ENCODE measurements around the gene SPPL2C. TPM values are rescaled to one million over a fixed set of nuclear protein-coding genes. Genes with fewer than 3 reads are reported as not detected.

The SPPL2C gene
- total and polyA plus RNA-seq, 2 of the 8 experiments (the other 6 are each of a cell fraction or from before 2014, with no cell fraction given) = not detected

GRCh38 chr17:45849536-45849990, 4.9 kb downstream of the SPPL2C start:
- no peak overlapping the region for H3K18ac ChIP-seq (ENCODE audit: extremely low read depth, low read length)
- H3K23me2 ChIP-seq (ENCODE audit: low read depth, low read length) = no peaks in the 10 kb centered on the region
- H3K23ac ChIP-seq (ENCODE audit: insufficient read length) = no peak overlapping the region
- no peak overlapping the region for H2AK5ac ChIP-seq (ENCODE audit: low read depth, low read length)
- WGBS, 2 experiments (ENCODE audit: extremely low coverage in 1 of 2, insufficient coverage in 1 of 2, insufficient read length in 1 of 2, insufficient replicate concordance in 2 of 2, low coverage in 1 of 2, low lambda C conversion rate in 2 of 2, missing lambda C conversion rate in 1 of 2) = 87% methylated on average over 7 of the region's 7 CpGs; no CpG with 5 or more reads in 1 of the 2 experiments
- H4K8ac ChIP-seq (ENCODE audit: extremely low read depth, insufficient read depth, low read length) = no peak overlapping the region
- no peak overlapping the region for H2BK5ac ChIP-seq (ENCODE audit: low read depth, low read length)
- no peak overlapping the region for H2BK15ac ChIP-seq (ENCODE audit: low read length)
- H4K91ac ChIP-seq (replicated peaks; ENCODE audit: insufficient read length, low read length) = no peak overlapping the region
- no peak overlapping the region for H2AFZ ChIP-seq (ENCODE audit: low read length)
- no peak overlapping the region for H3K9ac ChIP-seq (replicated peaks in 1 of 4; ENCODE audit: extremely low read depth in 1 of 4, low read depth in 3 of 4, low read length in 3 of 4)
- DNase-seq (ENCODE audit: low read depth in 1 of 2, low spot score in 2 of 2) = no peak
- H2BK20ac ChIP-seq (ENCODE audit: low read length) = no peak overlapping the region
- no peak overlapping the region for H3K27ac ChIP-seq (ENCODE audit: low read depth, low read length)
- FAIRE-seq = no peak
- no peak overlapping the region for H3K14ac ChIP-seq (ENCODE audit: insufficient read length)
- H3K79me2 ChIP-seq (ENCODE audit: control insufficient read depth in 1 of 2, insufficient read depth in 2 of 2, low read length in 2 of 2) = no peaks in the 10 kb centered on the region
- POLR2A ChIA-PET (ENCODE audit: partially characterized antibody) = no interaction called here
- H3K79me1 ChIP-seq (ENCODE audit: low read depth, low read length) = no peaks in the 10 kb centered on the region
- no peak overlapping the region for H3K56ac ChIP-seq (replicated peaks; ENCODE audit: insufficient read length, low read depth, low read length)
- no peak overlapping the region for H2BK12ac ChIP-seq (ENCODE audit: low read depth, low read length)
- 0 out of 7 replicates have a peak, but pooled peaks cover 0 to 3% (median 0%) of the 10 kb centered on the region in 4 experiments for H3K4me1 ChIP-seq (replicated peaks in 1 of 4; ENCODE audit: control insufficient read depth in 3 of 4, insufficient read depth in 4 of 4, low read length in 3 of 4)
- no peaks in the 10 kb centered on the region for H3K9me3 ChIP-seq (ENCODE audit: insufficient read depth in 2 of 2, low read depth in 1 of 2, low read length in 1 of 2)
- H3K4me2 ChIP-seq (ENCODE audit: insufficient read depth in 1 of 2, low read depth in 2 of 2, low read length in 2 of 2) = no peak overlapping the region
- CTCF ChIA-PET (ENCODE audit: partially characterized antibody) = interaction anchor here (0.7 to 8.1 kb wide), 17 partner anchors 8 to 209 kb away, joined by 3 to 137 read pairs (median 5); partner anchors contain the start of gene CRHR1
- no peak overlapping the region for H2BK120ac ChIP-seq (replicated peaks; ENCODE audit: low read depth, low read length)
- H4K20me1 ChIP-seq (replicated peaks in 1 of 2; ENCODE audit: control insufficient read depth in 1 of 2, insufficient read depth in 2 of 2, low read length in 2 of 2) = peaks cover 0 to 2% of the 10 kb centered on the region in 2 experiments
- no peak overlapping the region for H4K5ac ChIP-seq (ENCODE audit: insufficient read length, low read depth, low read length)
- H3K36me3 ChIP-seq (ENCODE audit: control insufficient read depth in 2 of 4, insufficient read depth in 4 of 4, low read length in 3 of 4) = no peaks in the 10 kb centered on the region
- H3K27me3 ChIP-seq (replicated peaks in 1 of 4; ENCODE audit: control insufficient read depth in 3 of 4, extremely low read depth in 1 of 4, insufficient read depth in 3 of 4, low read length in 3 of 4) = peaks cover 0 to 4% (median 0%) of the 10 kb centered on the region in 4 experiments; a peak in 2 of 7 replicates
- no peak overlapping the region for H3K4ac ChIP-seq (replicated peaks; ENCODE audit: insufficient read length, low read depth, low read length)
- TF ChIP-seq KDM1A (IDR thresholded peaks at IDR 0.05; ENCODE audit: borderline replicate concordance, low read length) = no peak
- no peak for TF ChIP-seq SAP30 (IDR thresholded peaks at IDR 0.05; ENCODE audit: insufficient read depth, insufficient replicate concordance, low read length)
- TF ChIP-seq, protein P1, sequence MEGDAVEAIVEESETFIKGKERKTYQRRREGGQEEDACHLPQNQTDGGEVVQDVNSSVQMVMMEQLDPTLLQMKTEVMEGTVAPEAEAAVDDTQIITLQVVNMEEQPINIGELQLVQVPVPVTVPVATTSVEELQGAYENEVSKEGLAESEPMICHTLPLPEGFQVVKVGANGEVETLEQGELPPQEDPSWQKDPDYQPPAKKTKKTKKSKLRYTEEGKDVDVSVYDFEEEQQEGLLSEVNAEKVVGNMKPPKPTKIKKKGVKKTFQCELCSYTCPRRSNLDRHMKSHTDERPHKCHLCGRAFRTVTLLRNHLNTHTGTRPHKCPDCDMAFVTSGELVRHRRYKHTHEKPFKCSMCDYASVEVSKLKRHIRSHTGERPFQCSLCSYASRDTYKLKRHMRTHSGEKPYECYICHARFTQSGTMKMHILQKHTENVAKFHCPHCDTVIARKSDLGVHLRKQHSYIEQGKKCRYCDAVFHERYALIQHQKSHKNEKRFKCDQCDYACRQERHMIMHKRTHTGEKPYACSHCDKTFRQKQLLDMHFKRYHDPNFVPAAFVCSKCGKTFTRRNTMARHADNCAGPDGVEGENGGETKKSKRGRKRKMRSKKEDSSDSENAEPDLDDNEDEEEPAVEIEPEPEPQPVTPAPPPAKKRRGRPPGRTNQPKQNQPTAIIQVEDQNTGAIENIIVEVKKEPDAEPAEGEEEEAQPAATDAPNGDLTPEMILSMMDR (IDR thresholded peaks at IDR 0.05; ENCODE audit: control extremely low read depth in 1 of 3, insufficient read depth in 1 of 3, low read depth in 1 of 3, low read length in 3 of 3) = no peak
- TF ChIP-seq TBP (IDR thresholded peaks at IDR 0.05; ENCODE audit: low read depth, low read length) = no peak
- TF ChIP-seq TEAD4 (IDR thresholded peaks at IDR 0.05; ENCODE audit: low read depth, low read length) = no peak
- no peak for TF ChIP-seq FOSL1 (IDR thresholded peaks at IDR 0.05; ENCODE audit: insufficient read depth, low read depth, low read length)
- no peak for TF ChIP-seq MAFK (IDR thresholded peaks at IDR 0.05; ENCODE audit: low read depth, low read length)
- TF ChIP-seq CEBPB (IDR thresholded peaks at IDR 0.05; ENCODE audit: low read depth, low read length) = no peak
- H3K4me3 ChIP-seq (ENCODE audit: extremely low read depth in 1 of 4, insufficient read depth in 2 of 4, low read depth in 3 of 4, low read length in 4 of 4) = no peak overlapping the region

All from H1 (cell line).